Measurements from ENCODE around the gene SECTM1.

SECTM1 gene

GRCh38 chr17:82287868-82288801 is 45.4 kb downstream of the SECTM1 start:
- TF ChIP-seq CTCF (IDR thresholded peaks at IDR 0.05; ENCODE audit: low read depth, low read length): no peak
- no peak for DNase-seq (ENCODE audit: extremely low read depth, low read depth)

GRCh38 chr17:82287013-82287867 is 46.3 kb downstream of the SECTM1 start:
- no peak for TF ChIP-seq CTCF (IDR thresholded peaks at IDR 0.05; ENCODE audit: low read depth, low read length)

GRCh38 chr17:82285141-82285540 is 48.4 kb downstream of the SECTM1 start:
- no peak for TF ChIP-seq CTCF (IDR thresholded peaks at IDR 0.05; ENCODE audit: low read depth, low read length)
- DNase-seq (ENCODE audit: extremely low read depth, low read depth): no peak

More at GRCh38 chr17:82287013-82287867, 46.3 kb downstream of the SECTM1 start:
- DNase-seq (ENCODE audit: extremely low read depth, low read depth): no peak

- TF ChIP-seq CTCF (IDR thresholded peaks at IDR 0.05; ENCODE audit: low read depth, low read length): no peak
- DNase-seq (ENCODE audit: extremely low read depth, low read depth): no peak
Measured at GRCh38 chr17:82283208-82283749, 50.3 kb downstream of the SECTM1 start.

- TF ChIP-seq CTCF (IDR thresholded peaks at IDR 0.05; ENCODE audit: low read depth, low read length): no peak
- no peak for DNase-seq (ENCODE audit: extremely low read depth, low read depth)
Measured at GRCh38 chr17:82282239-82283207, 51.0 kb downstream of the SECTM1 start.

- no peak for TF ChIP-seq CTCF (IDR thresholded peaks at IDR 0.05; ENCODE audit: low read depth, low read length)
- no peak for DNase-seq (ENCODE audit: extremely low read depth, low read depth)
Measured at GRCh38 chr17:82281502-82282238, 51.9 kb downstream of the SECTM1 start.
